ENCODE data around the gene IZUMO1.
A peak's percentile ranks its signal among the peaks of the same experiment; 100 is the strongest.

Gene IZUMO1

GRCh38 chr19:48739404-48740163 lies 7.1 kb downstream of the IZUMO1 start:
- H3K4me3 ChIP-seq (ENCODE audit: low read depth, low read length): no peak overlapping the region
- H3K36me3 ChIP-seq (replicated peaks): no peaks in the 10 kb centered on the region
- peaks cover 6% of the 10 kb centered on the region for H3K27me3 ChIP-seq (replicated peaks)
- in situ Hi-C loops (cut with HindIII; ENCODE audit: low pct_ligation_motif_present, low sequenced_read_pairs): no loop called here
- DNase-seq: no peak
- TF ChIP-seq CTCF (IDR thresholded peaks at IDR 0.05; ENCODE audit: low read depth, low read length, missing control alignments): no peak
- H3K27ac ChIP-seq: no peak overlapping the region

GRCh38 chr19:48738557-48739403 lies 7.9 kb downstream of the IZUMO1 start:
- H3K27ac ChIP-seq: no peak overlapping the region
- H3K4me3 ChIP-seq (ENCODE audit: low read depth, low read length): peak overlapping the region; percentile 24
- peak; percentile 74 for DNase-seq
- in situ Hi-C loops (cut with HindIII; ENCODE audit: low pct_ligation_motif_present, low sequenced_read_pairs): no loop called here
- peaks cover 6% of the 10 kb centered on the region for H3K27me3 ChIP-seq (replicated peaks)
- peak; percentile 6 for TF ChIP-seq CTCF (IDR thresholded peaks at IDR 0.05; ENCODE audit: low read depth, low read length, missing control alignments)
- H3K36me3 ChIP-seq (replicated peaks): no peaks in the 10 kb centered on the region

- Histone ChIP-seq H3K4me3 (ENCODE audit: low read depth, low read length) (no peak overlapping the region), H3K36me3 (replicated peaks) (no peaks in the 10 kb centered on the region), H3K27ac (no peak overlapping the region), H3K27me3 (replicated peaks) (peaks cover 6% of the 10 kb centered on the region)
- in situ Hi-C loops (cut with HindIII; ENCODE audit: low pct_ligation_motif_present, low sequenced_read_pairs): no loop called here
- no peak for TF ChIP-seq CTCF (IDR thresholded peaks at IDR 0.05; ENCODE audit: low read depth, low read length, missing control alignments)
- DNase-seq: no peak
Measured at GRCh38 chr19:48737360-48737998, 9.2 kb downstream of the IZUMO1 start.

- Histone ChIP-seq H3K27ac (no peak overlapping the region), H3K27me3 (replicated peaks) (peaks cover 6% of the 10 kb centered on the region), H3K4me3 (ENCODE audit: low read depth, low read length) (peak overlapping the region; percentile 46), H3K36me3 (replicated peaks) (no peaks in the 10 kb centered on the region)
- DNase-seq: no peak
- in situ Hi-C loops (cut with HindIII; ENCODE audit: low pct_ligation_motif_present, low sequenced_read_pairs): no loop called here
- no peak for TF ChIP-seq CTCF (IDR thresholded peaks at IDR 0.05; ENCODE audit: low read depth, low read length, missing control alignments)
Measured at GRCh38 chr19:48735031-48735615, 11.6 kb downstream of the IZUMO1 start.

- Histone ChIP-seq H3K27ac (no peak overlapping the region), H3K27me3 (replicated peaks) (peaks cover 4% of the 10 kb centered on the region)
Measured at GRCh38 chr19:48734625-48735024, 12.1 kb downstream of the IZUMO1 start.

More at GRCh38 chr19:48734625-48735024, 12.1 kb downstream of the IZUMO1 start:
- Histone ChIP-seq H3K36me3 (replicated peaks) (no peaks in the 10 kb centered on the region), H3K4me3 (ENCODE audit: low read depth, low read length) (no peak overlapping the region)
- in situ Hi-C loops (cut with HindIII; ENCODE audit: low pct_ligation_motif_present, low sequenced_read_pairs): no loop called here
- no peak for DNase-seq
- TF ChIP-seq CTCF (IDR thresholded peaks at IDR 0.05; ENCODE audit: low read depth, low read length, missing control alignments): no peak

All from brain microvascular endothelial cell (primary cell).